Effector memory CD8-positive, alpha-beta T cell (primary cell): ENCODE data around the gene PES1.
"Not testable (repeated sequence)": the region's sequence is repeated elsewhere in the genome, so short reads cannot be mapped to it uniquely, and the experiment has no call there.

Experiments used
- ATAC-seq: fragments of 150-1000 bp; cut with Tn5 transposase; replicated peaks from 2 replicates; pipeline ENCODE4 v1.10.0; 2021; ENCODE audit warnings: mild to moderate bottlenecking, moderate library complexity
- DNase-seq, 3 experiments: peaks; one replicate each; pipeline ENCODE4 v3.0.0; 2021
- H3K27ac Mint-ChIP-seq, 2 donors: one replicate each; pipeline ENCODE4 v1.8.0; 2022; ENCODE audit warnings: mild to moderate bottlenecking in 2 of 2, mixed read lengths in 2 of 2, moderate library complexity in 2 of 2
- H3K27me3 Mint-ChIP-seq, 2 donors: one replicate each; pipeline ENCODE4 v1.8.0; 2022; ENCODE audit warnings: mixed read lengths in 2 of 2
- H3K36me3 Mint-ChIP-seq: one replicate; pipeline ENCODE4 v1.8.0; 2022; ENCODE audit warnings: mild to moderate bottlenecking, moderate library complexity, mixed read lengths; ENCODE audit not compliant: insufficient read depth
- H3K4me1 Mint-ChIP-seq, 2 donors: one replicate each; pipeline ENCODE4 v1.8.0; 2022; ENCODE audit warnings: low read depth in 2 of 2, mixed read lengths in 2 of 2
- H3K4me3 Mint-ChIP-seq, 2 donors: one replicate each; pipeline ENCODE4 v1.8.0; 2022; ENCODE audit warnings: mild to moderate bottlenecking in 2 of 2, mixed read lengths in 2 of 2, moderate library complexity in 2 of 2
- H3K9me3 Mint-ChIP-seq, 2 donors: one replicate each; pipeline ENCODE4 v1.8.0; 2022; ENCODE audit warnings: mixed read lengths in 2 of 2

The PES1 gene

DNA sequence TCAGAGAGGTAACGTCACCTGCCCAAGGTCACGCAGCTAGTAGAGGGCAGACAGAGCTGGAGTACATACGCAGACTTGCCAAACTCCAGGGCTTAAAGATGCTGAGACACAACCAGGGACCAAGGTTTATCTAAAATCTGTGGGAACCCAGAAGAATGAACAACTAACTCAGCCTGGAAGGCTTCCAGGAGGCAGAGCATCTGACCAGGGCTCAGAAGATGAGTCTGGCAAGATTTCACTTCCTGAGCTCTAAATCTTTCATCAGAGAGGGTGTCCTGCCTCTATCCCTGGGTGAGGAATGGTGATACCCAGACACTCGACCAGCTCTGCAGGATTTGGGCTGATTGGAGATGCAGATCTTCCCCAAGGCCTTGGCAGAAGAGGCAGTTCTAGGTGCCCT lies 26.4 kb downstream of the PES1 start:
- ATAC-seq: no peak
- Mint-ChIP-seq H3K36me3 (no peaks in the 10 kb centered on the region), H3K9me3 (peaks cover 0 to 1% of the 10 kb centered on the region in 2 donors), H3K27ac (no peak overlapping the region), H3K4me1 (no peaks in the 10 kb centered on the region), H3K27me3 (peaks cover 21 to 49% of the 10 kb centered on the region in 2 donors), H3K4me3 (no peak overlapping the region)
- no peak for DNase-seq

DNA sequence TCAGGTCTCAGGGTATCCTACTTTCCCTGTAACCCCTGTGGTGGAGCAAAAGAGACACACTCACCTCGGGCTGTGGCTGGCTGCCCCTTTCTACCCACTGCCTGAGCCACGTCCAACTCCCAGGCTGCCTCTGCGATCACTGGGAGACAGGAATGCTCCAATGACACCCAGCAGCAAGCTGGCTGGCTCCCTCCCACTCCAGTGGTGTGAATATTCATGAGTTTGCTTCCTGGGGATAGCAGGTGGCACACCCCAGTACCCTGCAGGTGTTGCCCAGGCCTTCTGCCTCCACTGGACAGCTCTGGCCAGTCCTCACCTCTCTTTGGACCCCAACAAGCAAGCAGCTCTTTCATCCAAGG lies 27.0 kb downstream of the PES1 start:
- H3K27me3 Mint-ChIP-seq: peaks cover 21 to 48% of the 10 kb centered on the region in 2 donors

DNA sequence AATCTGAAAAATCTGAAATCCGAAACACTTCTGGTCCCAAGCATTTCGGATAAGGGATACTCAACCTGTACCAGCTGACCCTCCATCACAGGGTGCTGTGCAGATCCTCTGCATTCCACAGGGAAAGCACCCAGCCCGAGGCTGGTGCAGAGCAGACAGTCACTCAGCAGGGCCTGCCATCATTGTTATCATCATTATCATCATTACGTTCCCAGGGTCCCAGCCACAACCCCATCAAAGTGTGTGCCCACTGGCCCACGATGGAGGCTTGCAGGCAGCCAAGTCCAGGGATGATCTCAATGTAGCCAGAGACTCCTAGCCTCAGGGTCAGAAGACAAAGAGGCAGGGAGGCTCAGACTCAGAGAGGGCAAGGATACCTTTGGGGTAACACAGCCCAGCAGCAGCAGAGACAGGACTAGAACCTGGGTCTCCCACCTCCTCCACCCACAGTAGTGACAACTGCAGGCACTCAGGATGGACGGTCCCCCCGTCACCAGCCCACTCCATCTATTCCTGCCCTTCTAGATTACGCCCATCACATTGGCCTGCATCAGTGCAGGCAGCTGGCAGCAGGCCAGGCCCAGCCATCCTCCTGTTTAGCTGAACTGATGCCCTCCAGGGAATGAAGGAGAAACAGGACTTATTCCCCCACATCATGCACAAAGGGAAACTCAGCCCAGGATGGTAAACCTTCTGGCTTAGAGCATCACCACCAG lies 27.5 kb downstream of the PES1 start:
- ATAC-seq (no peak), DNase-seq (no peak)
- Mint-ChIP-seq H3K27ac (no peak overlapping the region), H3K9me3 (peaks cover 0 to 1% of the 10 kb centered on the region in 2 donors), H3K27me3 (peaks cover 18 to 42% of the 10 kb centered on the region in 2 donors), H3K4me1 (no peaks in the 10 kb centered on the region), H3K4me3 (no peak overlapping the region), H3K36me3 (no peaks in the 10 kb centered on the region)

More for the DNA sequence above, 27.0 kb downstream of the PES1 start:
- Mint-ChIP-seq H3K36me3 (no peaks in the 10 kb centered on the region), H3K27ac (no peak overlapping the region), H3K9me3 (peaks cover 0 to 1% of the 10 kb centered on the region in 2 donors), H3K4me3 (no peak overlapping the region), H3K4me1 (no peaks in the 10 kb centered on the region)
- no peak for DNase-seq
- ATAC-seq: no peak

DNA sequence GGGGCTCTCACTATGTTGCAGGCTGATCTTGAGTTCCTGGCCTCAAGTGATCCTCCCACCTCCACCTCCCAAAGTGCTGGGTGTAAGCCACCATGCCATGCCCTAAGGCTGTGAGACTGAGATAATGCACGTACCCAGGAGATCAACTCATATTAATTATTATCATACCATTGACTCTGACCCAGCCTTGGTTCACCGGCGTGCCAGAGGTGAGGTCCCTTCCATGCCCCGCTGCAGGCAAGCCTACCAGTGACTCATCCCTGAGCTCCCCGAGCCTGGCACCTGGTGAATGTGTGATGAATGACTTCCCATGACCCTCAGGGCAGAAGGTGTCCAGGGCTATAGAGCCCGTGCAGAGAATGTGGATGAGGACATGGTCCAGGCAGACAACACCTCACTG lies 29.3 kb downstream of the PES1 start:
- Mint-ChIP-seq H3K27ac (no peak overlapping the region), H3K4me3 (no peak overlapping the region), H3K9me3 (no peaks in the 10 kb centered on the region), H3K36me3 (no peaks in the 10 kb centered on the region), H3K4me1 (no peaks in the 10 kb centered on the region), H3K27me3 (peaks cover 3 to 24% of the 10 kb centered on the region in 2 donors)
- DNase-seq (no peak), ATAC-seq (no peak)

DNA sequence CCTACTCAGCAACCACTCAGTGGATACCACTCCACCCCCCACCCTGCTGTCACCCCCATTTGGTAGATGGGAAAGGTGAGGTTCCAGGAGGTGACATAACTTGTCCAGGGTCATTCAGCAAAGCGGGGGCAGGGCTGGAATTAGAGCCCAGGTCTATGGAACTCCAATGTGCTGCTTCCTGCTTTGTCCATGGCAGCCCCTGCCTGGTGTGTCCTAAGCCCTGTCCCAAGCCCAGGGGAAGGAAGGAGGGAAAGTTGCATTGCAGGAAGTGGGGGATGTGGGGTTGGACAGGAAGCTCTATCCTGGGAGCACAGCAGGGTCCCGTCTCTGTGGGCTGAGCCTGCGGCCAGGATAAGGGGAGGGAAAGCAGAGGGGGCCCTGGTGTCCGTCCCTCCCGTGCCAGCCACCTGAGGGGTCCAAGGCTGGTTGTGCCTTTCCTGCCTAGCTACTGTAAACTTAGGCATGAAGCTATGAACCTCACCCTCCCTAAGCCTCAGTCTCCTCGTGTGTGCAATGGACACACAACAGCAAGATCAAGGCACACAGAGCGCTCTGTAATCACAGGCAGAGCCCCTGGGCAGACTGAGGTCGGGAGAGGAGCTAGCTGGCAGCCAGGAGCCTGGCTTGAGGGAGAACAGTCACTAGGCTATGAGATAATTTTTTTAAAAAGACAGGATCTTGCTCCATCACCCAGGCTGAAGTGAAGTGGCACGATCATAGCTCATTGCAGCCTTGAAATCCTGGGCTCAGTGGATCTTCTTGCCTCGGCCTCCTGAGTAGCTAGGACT lies 30.1 kb downstream of the PES1 start:
- Mint-ChIP-seq H3K27me3 (peaks cover 0 to 21% of the 10 kb centered on the region in 2 donors), H3K36me3 (no peaks in the 10 kb centered on the region), H3K27ac (no peak overlapping the region), H3K4me1 (no peaks in the 10 kb centered on the region), H3K4me3 (no peak overlapping the region), H3K9me3 (no peaks in the 10 kb centered on the region)
- ATAC-seq (no peak), DNase-seq (no peak)

DNA sequence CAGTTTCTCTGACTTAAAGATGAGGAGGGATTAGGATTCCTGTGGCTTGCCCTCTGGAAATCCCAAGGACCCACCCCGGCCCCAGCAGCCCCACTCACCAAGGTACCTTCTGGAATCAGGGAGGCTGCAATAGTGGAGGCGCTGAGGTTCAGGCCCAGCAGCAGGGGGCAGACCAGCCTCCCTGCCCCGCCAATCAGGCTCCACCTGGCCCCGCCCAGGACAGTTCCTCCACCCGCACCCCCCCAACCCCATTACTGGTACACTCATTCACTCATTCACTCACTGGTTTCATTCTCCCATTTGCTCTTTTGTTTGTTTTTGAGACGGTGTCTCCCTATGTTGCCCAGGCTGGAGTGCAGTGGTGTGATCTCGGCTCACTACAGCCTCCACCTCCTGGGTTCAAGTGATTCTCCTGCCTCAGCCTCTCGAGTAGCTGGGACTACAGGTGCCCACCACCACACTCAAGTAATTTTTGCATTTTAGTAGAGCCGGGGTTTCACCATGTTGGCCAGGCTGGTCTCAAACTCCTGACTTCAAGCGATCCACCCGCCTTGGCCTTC lies 31.0 kb downstream of the PES1 start:
- H3K4me3 Mint-ChIP-seq, H3K27ac Mint-ChIP-seq, H3K36me3 Mint-ChIP-seq, DNase-seq, H3K4me1 Mint-ChIP-seq, ATAC-seq, H3K9me3 Mint-ChIP-seq: not testable (repeated sequence)
- H3K27me3 Mint-ChIP-seq: peaks cover 0 to 13% of the 10 kb centered on the region in 2 donors

DNA sequence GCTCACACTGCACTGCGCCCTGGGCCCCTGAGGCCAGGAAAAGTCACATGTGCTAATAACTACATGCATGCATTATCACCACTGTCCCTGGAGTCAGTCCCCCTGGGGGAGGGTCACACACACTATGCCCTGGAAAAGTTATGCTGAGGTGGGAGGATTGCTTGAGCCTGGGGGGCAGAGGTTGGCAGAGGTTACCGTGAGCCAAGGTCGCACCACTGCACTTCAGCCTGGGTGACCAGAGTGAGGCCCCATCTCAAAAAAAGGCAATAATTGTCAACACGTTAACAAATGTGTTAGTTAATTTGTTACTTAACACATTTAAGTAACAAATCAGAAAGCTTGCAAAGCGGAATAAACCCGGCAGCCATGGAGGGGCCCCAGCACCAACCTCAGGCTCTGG lies 31.8 kb downstream of the PES1 start:
- Mint-ChIP-seq H3K9me3 (no peaks in the 10 kb centered on the region), H3K27me3 (peaks cover 0 to 12% of the 10 kb centered on the region in 2 donors), H3K4me3 (no peak overlapping the region), H3K36me3 (no peaks in the 10 kb centered on the region), H3K4me1 (no peaks in the 10 kb centered on the region), H3K27ac (no peak overlapping the region)
- DNase-seq (no peak), ATAC-seq (no peak)

DNA sequence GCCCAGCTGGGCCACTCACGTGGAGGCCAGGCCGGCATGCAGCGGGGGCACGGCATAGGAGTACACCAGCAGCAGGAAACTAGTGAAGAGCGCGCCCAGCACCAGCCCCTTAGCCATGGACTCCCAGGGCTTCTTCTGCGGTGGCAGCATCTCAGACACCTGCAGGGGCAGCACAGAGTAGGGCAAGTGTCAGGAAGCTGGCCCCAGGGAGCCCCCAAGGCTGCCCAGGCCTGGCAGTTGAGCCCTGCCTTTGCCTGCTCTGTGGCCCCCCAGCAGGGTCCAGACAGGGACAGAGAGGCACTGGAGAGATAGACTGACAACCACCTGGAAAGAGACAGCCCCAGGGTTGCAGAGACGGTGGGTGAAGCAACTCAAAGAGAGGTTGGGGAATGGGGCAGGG lies 34.5 kb downstream of the PES1 start:
- Mint-ChIP-seq H3K4me1 (no peaks in the 10 kb centered on the region), H3K27ac (no peak overlapping the region), H3K4me3 (no peak overlapping the region), H3K36me3 (no peaks in the 10 kb centered on the region), H3K27me3 (peaks cover 0 to 12% of the 10 kb centered on the region in 2 donors), H3K9me3 (no peaks in the 10 kb centered on the region)
- DNase-seq: no peak
- ATAC-seq: no peak

DNA sequence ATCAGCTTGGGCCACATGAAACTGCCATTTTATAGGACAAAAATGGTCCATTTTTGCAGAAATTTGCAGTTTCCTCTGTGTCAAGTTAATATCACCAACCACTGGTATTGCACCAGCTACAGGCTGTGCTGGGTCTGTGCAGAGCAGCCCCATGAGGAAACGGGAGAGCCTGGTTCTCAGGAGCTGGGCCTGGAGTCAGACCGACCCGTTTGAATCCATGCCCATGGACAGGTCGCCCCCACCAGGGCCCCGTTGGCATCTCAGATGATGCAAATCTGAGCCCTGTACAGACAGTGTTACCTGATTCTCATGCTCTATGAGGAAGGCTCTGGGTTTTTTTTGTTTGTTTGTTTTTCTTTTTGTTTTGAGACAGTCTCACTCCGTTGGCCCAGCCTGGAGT lies 35.3 kb downstream of the PES1 start:
- DNase-seq: no peak
- H3K4me1 Mint-ChIP-seq: no peaks in the 10 kb centered on the region
- peaks cover 0 to 7% of the 10 kb centered on the region in 2 donors for H3K27me3 Mint-ChIP-seq
- ATAC-seq: no peak
- no peak overlapping the region for H3K4me3 Mint-ChIP-seq
- H3K27ac Mint-ChIP-seq: no peak overlapping the region
- no peaks in the 10 kb centered on the region for H3K9me3 Mint-ChIP-seq
- H3K36me3 Mint-ChIP-seq: no peaks in the 10 kb centered on the region

DNA sequence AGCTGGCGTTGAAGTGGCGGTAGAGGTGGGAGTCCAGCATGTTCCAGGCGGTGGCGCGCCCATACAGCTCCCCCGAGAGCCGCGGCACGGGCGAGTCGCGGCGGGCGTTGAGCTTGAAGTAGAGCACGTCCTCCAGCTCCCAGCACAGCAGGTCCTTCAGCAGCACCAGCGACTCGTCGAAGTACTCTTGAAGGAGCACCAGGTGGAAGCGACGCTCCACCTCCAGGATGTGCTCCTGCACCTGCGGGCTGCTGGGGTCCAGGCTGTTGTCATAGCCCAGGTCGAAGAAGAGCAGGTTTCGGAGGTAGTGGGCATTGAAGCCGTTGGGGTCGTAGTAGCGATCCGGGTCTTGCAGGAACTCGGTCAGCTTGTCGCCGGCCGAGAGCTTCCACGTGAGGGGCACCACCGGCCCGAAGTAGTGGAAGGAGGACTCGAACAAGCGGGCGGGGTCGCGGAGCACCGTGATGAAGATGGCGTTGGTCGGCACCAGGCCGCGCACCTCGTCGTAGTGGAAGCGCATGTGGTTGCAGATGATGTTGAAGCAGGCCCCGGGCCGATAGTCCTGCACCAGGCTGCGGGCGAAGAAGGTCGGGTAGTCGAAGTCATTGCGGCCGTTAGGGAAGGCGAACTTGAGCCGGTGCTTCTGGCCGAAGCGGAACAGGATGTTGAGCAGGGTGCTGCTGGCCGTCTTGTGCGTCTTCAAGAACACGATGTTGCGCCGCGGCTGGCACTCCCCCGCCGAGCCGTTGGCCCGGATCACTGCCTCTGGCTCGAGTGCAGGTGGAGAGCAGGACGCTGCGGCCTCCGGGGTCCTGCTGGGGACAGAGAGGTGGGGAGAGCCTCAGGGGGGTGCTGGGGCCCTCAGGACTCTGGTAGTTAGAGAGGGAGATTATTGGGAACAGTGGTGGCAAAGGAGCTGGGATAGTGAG lies 36.2 kb downstream of the PES1 start:
- Mint-ChIP-seq H3K4me3 (no peak overlapping the region), H3K4me1 (no peaks in the 10 kb centered on the region), H3K36me3 (no peaks in the 10 kb centered on the region), H3K27ac (no peak overlapping the region), H3K27me3 (no peaks in the 10 kb centered on the region), H3K9me3 (no peaks in the 10 kb centered on the region)
- DNase-seq: no peak
- ATAC-seq: no peak

DNA sequence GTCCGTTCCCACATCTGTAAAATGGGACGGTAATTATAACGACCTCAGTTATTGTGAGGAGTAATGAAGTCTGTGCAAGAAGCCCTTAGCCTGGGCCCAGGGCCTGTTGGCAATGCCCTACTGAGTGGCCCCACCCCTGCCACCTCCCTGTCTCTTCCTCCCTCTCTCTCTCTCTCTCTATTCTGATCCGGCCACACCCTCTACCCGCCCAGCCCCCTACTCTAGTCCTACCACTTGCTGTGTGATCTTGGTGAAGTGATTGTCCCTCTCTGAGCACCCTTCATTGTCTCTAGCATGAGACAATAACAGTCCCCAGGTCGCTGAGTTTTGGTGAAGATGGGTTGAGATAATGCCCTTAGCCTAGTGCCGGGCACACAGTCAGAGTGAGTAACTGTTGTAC lies 37.7 kb downstream of the PES1 start:
- ATAC-seq: no peak
- Mint-ChIP-seq H3K9me3 (no peaks in the 10 kb centered on the region), H3K27ac (no peak overlapping the region), H3K4me3 (no peak overlapping the region), H3K27me3 (peaks cover 9 to 12% of the 10 kb centered on the region in 2 donors), H3K4me1 (no peaks in the 10 kb centered on the region), H3K36me3 (no peaks in the 10 kb centered on the region)
- no peak for DNase-seq

DNA sequence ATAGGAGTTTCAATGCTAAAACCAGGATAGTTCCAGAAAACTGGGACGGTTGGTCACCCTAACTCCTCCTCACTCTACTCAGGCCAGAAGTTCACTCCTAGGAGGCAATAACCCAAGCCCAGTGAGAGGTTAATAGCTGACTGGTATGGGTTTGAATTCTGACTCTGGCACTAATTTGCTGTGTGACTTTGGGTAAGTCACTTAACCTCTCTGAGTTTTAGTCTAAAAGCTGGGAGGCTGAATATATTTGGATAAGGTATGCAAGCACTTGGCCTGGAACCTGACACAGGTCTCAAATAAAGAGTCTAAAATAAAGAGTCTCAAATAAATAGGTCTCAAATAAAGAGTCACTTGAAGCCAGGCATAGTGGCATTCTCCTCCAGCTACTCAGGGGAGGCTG lies 39.0 kb downstream of the PES1 start:
- Mint-ChIP-seq H3K27me3 (peaks cover 16 to 19% of the 10 kb centered on the region in 2 donors), H3K36me3 (no peaks in the 10 kb centered on the region), H3K9me3 (no peaks in the 10 kb centered on the region), H3K4me3 (no peak overlapping the region), H3K4me1 (no peaks in the 10 kb centered on the region), H3K27ac (no peak overlapping the region)
- DNase-seq (no peak), ATAC-seq (no peak)

DNA sequence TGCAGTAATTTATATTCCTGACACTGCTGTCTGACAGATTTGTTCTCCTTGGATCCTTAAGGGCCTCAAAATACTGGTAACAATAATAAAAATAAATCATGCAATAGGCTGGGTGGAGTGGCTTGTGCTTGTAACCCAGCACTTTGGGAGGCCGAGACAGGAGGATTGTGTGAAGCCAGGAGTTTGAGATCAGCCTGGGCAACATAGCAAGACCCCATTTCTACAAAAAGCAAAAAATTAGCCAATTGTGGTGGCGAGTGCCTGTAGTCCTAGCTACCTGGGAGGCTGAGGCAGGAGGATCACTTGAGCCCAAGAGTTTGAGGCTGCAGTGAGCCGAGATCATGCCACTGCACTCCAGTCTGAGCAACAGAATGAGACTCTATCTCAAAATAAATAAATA lies 39.9 kb downstream of the PES1 start:
- not testable (repeated sequence) for ATAC-seq, H3K36me3 Mint-ChIP-seq, H3K27ac Mint-ChIP-seq, H3K4me3 Mint-ChIP-seq, H3K9me3 Mint-ChIP-seq, H3K4me1 Mint-ChIP-seq, DNase-seq
- H3K27me3 Mint-ChIP-seq: peaks cover 24 to 28% of the 10 kb centered on the region in 2 donors
